SU-DHL-6 (cell line): ENCODE measurements around the gene ENDOG.
"Not testable (repeated sequence)": the region's sequence is repeated elsewhere in the genome, so short reads cannot be mapped to it uniquely, and the experiment has no call there.

Experiments
- H2AFZ ChIP-seq: fragments of 200-600 bp; sonication (generic); 2 replicates; pipeline ENCODE4 v1.6.1; 2014; ENCODE audit warnings: low read depth, mild to moderate bottlenecking, moderate library complexity, mixed read lengths, antibody characterized with exemption, low read length; ENCODE audit not compliant: severe bottlenecking
- H3F3A ChIP-seq: fragments of 200-600 bp; shearing (Covaris generic); 2 replicates; pipeline ENCODE4 v1.6.0; 2016; ENCODE audit warnings: antibody characterized with exemption, mild to moderate bottlenecking; ENCODE audit not compliant: insufficient read depth
- H3K27ac ChIP-seq: fragments of 200-600 bp; sonication (generic); 2 replicates; pipeline ENCODE4 v1.5.1; 2016; ENCODE audit warnings: low read depth, mild to moderate bottlenecking, low read length, moderate library complexity, mixed read lengths
- H3K27me3 ChIP-seq: fragments of 200-600 bp; sonication (generic), shearing (Covaris generic); 2 replicates; pipeline ENCODE4 v1.6.0; 2014; ENCODE audit warnings: mild to moderate bottlenecking, low read length
- H3K36me3 ChIP-seq: fragments of 200-600 bp; sonication (generic); 2 replicates; pipeline ENCODE4 v1.6.1; 2014; ENCODE audit warnings: mild to moderate bottlenecking, low read length, mixed read lengths
- H3K4me2 ChIP-seq: fragments of 300-600, 200-600 bp; shearing (Covaris generic), sonication (generic); 2 replicates; pipeline ENCODE4 v1.6.0; 2014; ENCODE audit warnings: low read length, low read depth, mild to moderate bottlenecking; ENCODE audit not compliant: poor library complexity, severe bottlenecking
- H3K4me3 ChIP-seq: fragments of 200-600 bp; sonication (generic); 2 replicates; pipeline ENCODE4 v1.5.1; 2014; ENCODE audit warnings: antibody characterized with exemption, low read length, mild to moderate bottlenecking, mixed read lengths; ENCODE audit not compliant: insufficient read depth, poor library complexity, severe bottlenecking
- H3K79me2 ChIP-seq: fragments of 200-600 bp; sonication (generic); 2 replicates; pipeline ENCODE4 v1.6.1; 2014; ENCODE audit warnings: mild to moderate bottlenecking, low read length, moderate library complexity; ENCODE audit not compliant: insufficient read depth
- H3K9ac ChIP-seq: fragments of 200-600 bp; sonication (generic); 2 replicates; pipeline ENCODE4 v1.7.0; 2014; ENCODE audit warnings: mild to moderate bottlenecking, low read length
- H3K9me2 ChIP-seq: fragments of 200-600 bp; sonication (generic); replicated peaks from 2 replicates; pipeline ENCODE4 v1.6.1; 2014; ENCODE audit warnings: low read length; ENCODE audit not compliant: insufficient read depth
- H3K9me3 ChIP-seq: fragments of 200-600 bp; sonication (generic); 2 replicates; pipeline ENCODE4 v1.6.1; 2014; ENCODE audit warnings: low read length, mixed read lengths; ENCODE audit not compliant: insufficient read depth
- H4K20me1 ChIP-seq: fragments of 200-600 bp; sonication (generic); 2 replicates; pipeline ENCODE4 v1.6.1; 2014; ENCODE audit warnings: low read depth, mild to moderate bottlenecking, antibody characterized with exemption, low read length, moderate library complexity, mixed read lengths
- CTCF ChIP-seq: fragments of 200-600 bp; sonication (generic); IDR thresholded peaks from one replicate; pipeline ENCODE4 v1.5.1; 2017; ENCODE audit warnings: antibody characterized with exemption, mild to moderate bottlenecking, low read length, moderate library complexity; ENCODE audit not compliant: insufficient read depth, poor library complexity, severe bottlenecking
- EZH2phosphoT487 ChIP-seq: fragments of 200-600 bp; sonication (generic), shearing (Covaris generic); conservative IDR thresholded peaks from 2 replicates; pipeline ENCODE4 v1.6.1; 2018; ENCODE audit warnings: mild to moderate bottlenecking, antibody characterized with exemption, low read length, moderate library complexity, mixed read lengths

Gene ENDOG

GRCh38 chr9:128838338-128838737 lies 20.0 kb downstream of the ENDOG start:
- Histone ChIP-seq H3K4me2 (no peak overlapping the region), H3K9me2 (no peaks in the 10 kb centered on the region), H3K79me2 (no peaks in the 10 kb centered on the region), H3K27ac (no peak overlapping the region), H3F3A (no peaks in the 10 kb centered on the region), H3K4me3 (no peak overlapping the region), H3K9me3 (no peaks in the 10 kb centered on the region), H4K20me1 (no peaks in the 10 kb centered on the region), H2AFZ (no peak overlapping the region), H3K36me3 (no peaks in the 10 kb centered on the region), H3K9ac (no peak overlapping the region), H3K27me3 (no peaks in the 10 kb centered on the region)
- TF ChIP-seq EZH2phosphoT487 = no peak
- no peak for TF ChIP-seq CTCF

- Histone ChIP-seq H3F3A (no peaks in the 10 kb centered on the region), H3K36me3 (no peaks in the 10 kb centered on the region), H2AFZ (no peak overlapping the region), H3K27ac (no peak overlapping the region), H3K9ac (no peak overlapping the region), H3K9me2 (no peaks in the 10 kb centered on the region), H3K4me3 (no peak overlapping the region), H3K4me2 (no peak overlapping the region), H4K20me1 (no peaks in the 10 kb centered on the region), H3K79me2 (peaks cover 1% of the 10 kb centered on the region; the same call in 1 of the 2 replicates), H3K9me3 (no peaks in the 10 kb centered on the region), H3K27me3 (no peaks in the 10 kb centered on the region)
- TF ChIP-seq EZH2phosphoT487 (no peak), CTCF (no peak)
These were observed 22.2 kb downstream of the ENDOG start for GRCh38 chr9:128840524-128840923.

GRCh38 chr9:128841694-128842492 lies 23.6 kb downstream of the ENDOG start:
- Histone ChIP-seq H4K20me1 (no peaks in the 10 kb centered on the region), H3K27ac (no peak overlapping the region), H3K9ac (no peak overlapping the region), H2AFZ (no peak overlapping the region), H3K36me3 (no peaks in the 10 kb centered on the region), H3K9me2 (no peaks in the 10 kb centered on the region), H3K4me2 (no peak overlapping the region), H3K4me3 (no peak overlapping the region), H3K79me2 (peaks cover 15% of the 10 kb centered on the region), H3F3A (no peaks in the 10 kb centered on the region), H3K27me3 (no peaks in the 10 kb centered on the region), H3K9me3 (no peaks in the 10 kb centered on the region)
- TF ChIP-seq EZH2phosphoT487 (no peak), CTCF (no peak)

- not testable (repeated sequence) for H3K4me3 ChIP-seq, H3K27ac ChIP-seq, H2AFZ ChIP-seq, H3K27me3 ChIP-seq, H3K4me2 ChIP-seq, H3K36me3 ChIP-seq, H3K9me2 ChIP-seq, H3K9ac ChIP-seq, H4K20me1 ChIP-seq, H3F3A ChIP-seq, H3K9me3 ChIP-seq
- H3K79me2 ChIP-seq = peaks cover 26% of the 10 kb centered on the region
These were observed 24.9 kb downstream of the ENDOG start for GRCh38 chr9:128843171-128843570.
